Stimulated activated CD8-positive, alpha-beta memory T cell treated with anti-CD3 and anti-CD28 coated beads, Interleukin-4, amount 100 ng/mL, for 48 hours (primary cell): ENCODE measurements around the gene SCD.

Experiments
- DNase-seq: peaks from one replicate; pipeline ENCODE4 v3.0.0-alpha.2; 2020

SCD gene

DNA sequence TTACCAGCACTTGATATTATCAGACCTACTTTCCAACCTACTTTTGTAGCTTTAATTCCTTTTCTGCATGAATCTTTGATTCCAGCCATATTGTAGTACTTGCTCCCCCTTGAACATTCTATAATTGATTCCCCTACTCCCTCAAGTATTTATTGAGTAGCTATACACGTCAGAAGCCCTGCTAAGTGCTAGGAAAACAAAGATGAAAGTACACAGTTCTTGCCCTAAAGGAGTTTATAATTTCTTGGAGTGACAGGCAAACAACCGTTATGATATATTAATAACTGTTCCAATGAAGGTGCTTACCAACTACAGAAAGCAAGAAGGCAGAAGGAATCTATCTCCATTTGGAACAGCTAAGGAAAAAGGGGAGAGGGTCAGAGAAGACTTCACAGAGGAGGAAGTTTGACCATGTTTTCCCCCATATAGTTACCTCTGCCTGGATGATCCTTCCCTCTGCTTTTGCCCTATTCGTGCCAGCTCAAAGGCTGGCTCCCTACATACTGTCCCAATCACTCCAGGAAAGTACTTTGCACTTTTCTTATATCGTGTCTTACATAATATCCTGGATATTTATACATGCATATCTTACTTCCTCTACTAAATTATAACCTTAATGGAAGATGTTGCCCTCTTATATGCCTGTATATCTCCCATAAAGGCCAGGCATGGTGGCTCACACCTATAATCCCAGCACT is 54.7 kb downstream of the SCD start:
- DNase-seq, result no peak

DNA sequence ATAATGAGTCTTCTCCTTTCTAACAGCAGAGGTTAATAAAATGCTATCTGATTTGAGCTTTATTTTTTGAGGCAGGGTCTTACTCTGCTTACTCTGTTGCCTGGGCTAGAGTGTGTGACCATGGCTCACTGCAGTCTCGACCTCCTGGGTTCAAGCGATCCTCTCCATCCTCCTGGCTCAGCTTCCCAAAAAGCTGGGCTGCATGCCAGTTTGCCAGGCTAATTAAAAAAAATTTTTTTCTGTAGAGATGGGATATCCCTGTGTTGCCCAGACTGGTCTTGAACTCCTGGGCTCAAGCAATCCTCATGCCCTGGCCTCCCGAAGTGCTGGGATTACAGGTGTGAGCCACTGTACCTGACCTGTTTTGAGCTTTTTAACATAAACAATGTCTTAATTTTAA is 56.7 kb downstream of the SCD start:
- DNase-seq, result no peak

DNA sequence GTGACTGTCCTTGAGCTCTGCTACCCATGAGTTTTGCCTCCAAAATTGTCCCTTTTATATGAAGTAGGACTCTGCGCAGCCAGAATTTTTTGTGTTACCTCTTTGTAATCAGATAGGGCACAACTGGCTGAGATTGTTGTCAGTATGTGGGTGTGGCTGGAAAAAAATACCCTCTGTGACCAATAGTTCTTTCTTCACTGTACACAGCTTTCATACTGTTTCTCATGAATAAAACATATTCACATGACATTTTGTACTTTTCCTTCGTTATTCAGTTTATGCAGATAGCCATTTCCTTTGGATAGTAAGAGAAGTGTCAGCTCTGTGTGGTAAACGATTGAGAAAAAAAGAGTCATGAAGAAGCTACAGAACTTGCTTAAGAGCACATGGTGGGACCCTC is 66.1 kb downstream of the SCD start:
- no peak for DNase-seq
